AG09319 (cell line): Measurements from ENCODE around the gene PI4KA.

ENCODE experiments used
- DNase-seq: peaks from one replicate; pipeline ENCODE4 v3.0.0-alpha.2; 2010; ENCODE audit warnings: low read depth; ENCODE audit errors: extremely low read depth
- CTCF ChIP-seq: IDR thresholded peaks from 2 replicates; pipeline ENCODE4 v1.5.1; 2011; ENCODE audit warnings: low read depth, mild to moderate bottlenecking, inconsistent platforms, low read length, moderate library complexity

Gene PI4KA

DNA sequence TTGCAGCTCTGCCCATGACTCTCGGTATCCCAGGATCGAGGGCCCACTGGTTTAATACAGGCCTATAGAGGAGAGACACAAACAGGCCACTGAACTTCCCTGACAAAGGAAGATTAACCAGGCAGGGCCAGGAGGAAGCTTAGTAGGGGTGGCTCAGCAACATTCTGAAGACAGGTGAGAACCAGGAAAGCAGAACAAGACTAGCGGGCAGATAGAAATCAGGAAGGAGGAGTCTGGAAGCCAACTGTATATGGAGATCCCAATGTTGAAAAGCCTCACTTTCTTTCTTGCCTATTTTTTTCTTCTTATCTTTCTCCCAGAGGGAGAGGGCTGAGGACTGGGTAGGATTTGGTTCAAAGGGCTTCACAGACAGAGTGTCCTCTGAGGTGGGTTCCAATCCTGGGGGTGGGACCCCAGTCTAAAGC lies 5.4 kb downstream of the PI4KA start:
- no peak for TF ChIP-seq CTCF
- no peak for DNase-seq

GRCh38 chr22:20852503-20852902 lies 6.1 kb downstream of the PI4KA start:
- no peak for TF ChIP-seq CTCF
- DNase-seq, result no peak

DNA sequence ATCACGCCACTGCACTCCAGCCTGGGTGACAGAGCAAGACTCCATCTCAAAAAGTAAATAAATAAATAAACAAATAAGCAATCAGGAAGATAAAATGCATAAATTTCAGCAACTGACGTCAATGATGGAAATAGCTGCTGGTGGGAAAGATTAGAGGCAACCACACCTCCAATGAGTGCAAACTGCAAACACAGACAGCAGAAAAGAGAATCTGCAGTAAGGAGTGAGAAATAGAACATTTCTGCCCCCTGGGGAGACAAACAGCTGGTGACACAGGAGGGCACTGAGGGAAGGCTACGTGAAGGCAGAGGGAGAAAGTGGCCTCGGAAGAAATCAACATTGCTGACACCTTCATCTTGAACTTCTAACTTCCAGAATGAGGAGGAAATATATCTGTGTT lies 6.5 kb downstream of the PI4KA start:
- TF ChIP-seq CTCF, result no peak
- DNase-seq, result no peak

DNA sequence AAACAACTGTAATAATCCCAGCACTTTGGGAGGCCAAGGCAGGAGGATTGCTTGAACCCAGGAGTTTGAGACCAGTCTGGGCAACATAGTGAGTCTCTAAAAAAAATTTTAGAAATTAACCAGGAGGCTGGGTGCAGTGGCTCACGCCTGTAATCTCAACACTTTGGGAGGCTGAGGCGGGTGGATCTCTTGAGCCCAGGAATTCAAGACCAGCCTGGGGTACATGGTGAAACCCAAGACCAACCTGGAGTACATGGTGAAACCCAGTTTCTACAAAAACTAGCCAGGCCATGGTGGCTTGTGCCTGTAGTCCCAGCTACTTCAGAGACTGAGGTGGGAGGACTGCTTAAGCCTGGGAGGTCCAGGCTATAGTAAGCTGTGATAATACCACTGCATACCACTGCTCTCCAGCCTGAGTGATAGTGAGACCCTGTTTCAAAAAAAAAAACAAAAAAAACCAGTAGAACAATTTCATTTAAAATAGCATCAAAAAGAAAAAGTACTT lies 11.2 kb downstream of the PI4KA start:
- no peak for TF ChIP-seq CTCF
- DNase-seq, result no peak

GRCh38 chr22:20844055-20845037 lies 14.3 kb downstream of the PI4KA start:
- DNase-seq, result no peak
- TF ChIP-seq CTCF, result no peak

GRCh38 chr22:20843501-20843900 lies 15.1 kb downstream of the PI4KA start:
- no peak for DNase-seq
- TF ChIP-seq CTCF, result no peak

DNA sequence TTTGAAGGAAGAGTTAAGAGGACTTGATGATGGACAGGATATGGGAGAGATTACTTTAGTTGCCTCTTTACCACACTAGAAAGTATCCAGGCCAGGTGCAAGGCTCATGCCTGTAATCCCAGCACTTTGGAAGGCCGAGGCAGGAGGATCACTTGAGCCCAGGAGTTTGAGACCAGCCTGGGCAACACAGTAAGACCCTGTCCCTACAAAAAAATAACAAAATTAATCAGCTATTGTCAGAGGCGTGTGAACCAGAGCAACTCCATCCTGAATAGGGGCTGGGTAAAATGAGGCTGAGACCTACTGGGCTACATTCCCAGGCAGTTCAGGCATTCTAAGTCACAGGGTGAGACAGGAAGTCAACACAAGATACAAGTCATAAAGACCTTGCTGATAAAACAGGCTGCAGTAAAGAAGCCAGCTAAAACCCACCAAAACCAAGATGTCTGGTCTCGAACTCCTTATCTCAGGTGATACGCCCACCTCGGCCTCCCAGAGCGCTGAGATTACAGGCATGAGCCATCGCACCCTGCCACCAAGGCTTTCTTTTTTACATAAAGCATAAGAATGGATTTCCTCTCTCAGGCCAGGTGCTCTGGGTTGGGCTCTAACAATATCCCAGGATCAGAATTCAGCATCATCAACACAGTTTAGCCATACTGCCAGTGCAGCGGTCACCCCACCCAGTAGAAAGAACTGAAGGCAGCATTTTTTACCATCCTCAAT lies 17.8 kb downstream of the PI4KA start:
- DNase-seq, result no peak
- no peak for TF ChIP-seq CTCF
